Measurements from ENCODE around the gene MXRA7.
"Not testable (repeated sequence)": the region's sequence is repeated elsewhere in the genome, so short reads cannot be mapped to it uniquely, and the experiment has no call there.

The MXRA7 gene

GRCh38 chr17:76714822-76715495 lies 4.2 kb upstream of the MXRA7 start:
- DNase-seq, result peak; percentile 80

DNA sequence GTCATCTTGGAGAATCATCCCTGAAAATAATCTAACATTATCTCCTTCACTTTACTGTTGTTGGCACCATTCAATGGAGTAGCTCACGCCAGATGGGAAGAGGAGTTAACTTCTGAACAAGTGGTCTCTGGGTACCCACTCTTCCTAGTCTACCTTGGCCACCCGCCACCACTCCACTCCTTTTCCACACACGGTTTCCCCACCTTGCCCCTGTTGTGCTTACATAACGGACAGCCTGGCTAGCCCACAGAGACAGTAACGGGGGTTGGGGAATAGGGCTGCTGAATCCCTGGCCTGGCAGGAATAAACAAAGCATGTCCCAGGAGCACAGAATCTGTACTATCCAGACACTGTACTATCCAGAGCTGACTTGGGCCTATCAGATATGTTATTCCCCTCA lies 3.6 kb upstream of the MXRA7 start:
- DNase-seq, result no peak

DNA sequence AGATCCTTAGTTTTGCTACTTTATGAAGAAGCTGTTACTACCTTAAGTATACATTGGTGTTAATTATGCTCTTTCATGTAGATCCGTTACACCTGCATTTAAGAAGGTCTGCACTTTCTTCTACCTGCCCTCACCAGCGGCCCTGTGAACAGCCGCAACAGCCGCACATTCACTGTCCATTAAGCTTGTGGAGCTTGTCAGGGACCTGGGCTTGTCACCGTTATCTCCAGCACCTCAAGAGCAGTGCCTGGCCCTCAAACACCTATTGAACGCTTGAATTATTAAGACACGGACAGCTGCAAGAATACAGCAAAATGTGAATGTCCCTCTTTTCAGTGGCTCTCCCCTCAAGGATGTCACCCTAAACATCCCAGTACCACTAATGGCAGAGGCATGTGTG lies 3.0 kb upstream of the MXRA7 start:
- DNase-seq, result no peak

- DNase-seq, result not testable (repeated sequence)
Measured at GRCh38 chr17:76712321-76712720, 1.6 kb upstream of the MXRA7 start.

- DNase-seq, result not testable (repeated sequence)
Measured at GRCh38 chr17:76709951-76710862, 558 bp downstream of the MXRA7 start.

- no peak for DNase-seq
Measured at GRCh38 chr17:76709077-76709950, 1.5 kb downstream of the MXRA7 start.

DNA sequence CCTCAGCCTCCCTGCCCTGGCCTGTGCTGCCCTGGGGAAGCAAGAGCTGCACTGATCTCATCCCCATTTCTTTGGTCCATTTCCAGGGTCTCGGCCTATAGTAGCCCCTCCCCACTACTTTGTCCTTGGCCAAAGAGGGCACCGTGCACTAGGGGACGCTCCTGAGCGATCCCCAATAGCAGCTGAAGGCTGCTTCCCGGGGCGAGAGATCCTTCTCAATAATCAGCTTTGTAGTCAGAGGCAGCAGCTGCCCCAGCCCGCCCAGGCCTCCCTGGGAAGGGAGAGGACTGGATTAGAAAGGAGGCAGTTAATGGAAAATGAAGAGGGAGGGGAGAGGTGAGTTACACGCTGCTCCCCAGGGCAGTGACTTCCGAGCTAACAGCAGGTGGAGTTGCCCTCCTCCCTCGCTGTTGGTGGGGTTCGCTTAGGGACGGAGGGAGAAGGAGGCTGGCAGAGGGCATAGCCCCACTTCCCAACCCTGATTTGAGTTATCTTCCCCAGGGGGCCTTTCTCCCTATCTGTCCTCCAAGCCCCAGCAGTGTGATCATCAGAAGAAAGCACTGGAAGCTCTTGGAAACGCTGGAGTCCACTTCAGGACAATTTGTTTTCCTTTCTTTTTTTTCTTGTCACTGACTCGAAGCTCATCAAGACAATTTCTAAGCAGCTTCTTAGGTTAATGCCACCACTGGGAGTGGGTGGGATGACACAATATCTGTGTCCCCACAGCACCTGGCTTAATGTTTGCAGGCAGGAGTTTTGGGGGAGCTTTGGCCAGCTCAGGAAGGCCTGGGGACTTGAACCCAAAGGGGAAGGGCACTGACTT lies 2.6 kb downstream of the MXRA7 start:
- DNase-seq, result no peak

- DNase-seq, result no peak
Measured at GRCh38 chr17:76706817-76707216, 3.9 kb downstream of the MXRA7 start.

DNA sequence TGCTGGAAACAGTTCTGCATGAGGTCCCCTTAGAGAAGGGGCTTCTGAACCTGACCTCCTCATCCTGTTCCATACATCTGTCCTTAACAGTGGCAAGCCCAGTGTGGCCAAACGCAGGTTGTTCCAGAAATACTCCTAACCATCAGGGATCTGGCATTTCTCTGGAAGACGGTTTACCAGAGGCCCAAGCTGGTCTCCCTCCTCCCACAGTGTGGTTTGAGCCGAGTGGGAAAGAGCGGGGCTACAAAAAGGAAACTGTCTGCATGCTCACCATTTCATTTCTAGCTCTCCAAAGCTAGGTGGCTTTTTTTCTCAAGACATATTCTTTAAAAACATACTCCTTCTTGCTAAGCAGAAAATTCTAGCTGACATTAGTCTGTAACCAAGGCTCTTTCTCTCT lies 6.0 kb downstream of the MXRA7 start:
- DNase-seq, result no peak

DNA sequence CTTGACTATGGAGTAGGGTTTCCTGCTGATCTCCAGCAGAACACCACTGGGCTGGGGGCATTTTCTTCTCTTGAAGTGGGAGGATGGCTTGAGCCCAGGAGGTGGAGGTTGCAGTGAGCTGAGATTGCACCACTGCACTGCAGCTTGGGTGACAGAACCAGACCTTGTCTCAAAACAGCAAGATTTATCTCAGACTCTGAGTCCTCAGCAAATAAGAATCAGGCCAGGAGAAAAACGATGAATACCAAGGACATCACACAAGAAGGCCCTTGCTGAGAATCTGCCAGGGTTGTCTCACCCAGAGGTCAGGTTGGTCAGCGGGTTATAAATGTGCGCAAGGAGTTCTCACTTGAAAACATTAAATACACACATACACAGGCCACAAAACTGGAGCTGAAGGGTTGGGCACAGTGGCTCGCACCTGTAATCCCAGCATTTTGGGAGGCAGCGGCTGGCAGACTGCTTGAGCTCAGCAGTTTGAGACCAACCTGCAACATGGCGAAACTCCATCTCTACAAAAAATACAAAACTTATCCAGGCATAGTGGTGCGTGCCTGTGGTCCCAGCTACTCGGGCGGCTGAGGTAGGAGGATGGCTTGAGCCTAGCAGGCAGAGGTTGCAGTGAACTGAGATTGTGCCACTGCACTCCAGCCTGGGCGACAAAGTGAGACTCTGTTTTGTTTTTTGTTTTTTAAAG lies 7.7 kb downstream of the MXRA7 start:
- no peak for DNase-seq

GRCh38 chr17:76702076-76702475 lies 8.7 kb downstream of the MXRA7 start:
- no peak for DNase-seq

- DNase-seq, result no peak
Measured at GRCh38 chr17:76701471-76701967, 9.2 kb downstream of the MXRA7 start.

- DNase-seq, result no peak
Measured at GRCh38 chr17:76700617-76701470, 9.9 kb downstream of the MXRA7 start.

DNA sequence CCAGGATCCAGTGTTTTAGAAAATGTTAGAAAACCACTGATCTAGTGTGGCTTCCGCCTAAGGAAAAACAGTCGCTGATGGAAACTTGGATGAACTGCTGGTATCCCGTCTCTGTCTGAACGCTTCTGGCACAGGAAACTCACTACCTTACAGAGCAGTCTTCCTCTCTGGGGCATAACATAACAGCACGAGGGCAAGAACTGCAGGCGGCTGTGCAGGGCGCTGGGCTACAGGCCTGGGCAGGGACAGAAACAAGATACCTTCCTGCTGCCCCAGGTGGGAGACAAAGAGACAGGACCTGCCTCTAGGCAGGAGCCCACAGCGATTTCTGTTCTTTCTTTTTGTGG lies 10.5 kb downstream of the MXRA7 start:
- DNase-seq, result no peak

GRCh38 chr17:76698466-76698977 lies 12.2 kb downstream of the MXRA7 start:
- DNase-seq, result not testable (repeated sequence)

- DNase-seq, result no peak
Measured at GRCh38 chr17:76697702-76698465, 12.9 kb downstream of the MXRA7 start.

DNA sequence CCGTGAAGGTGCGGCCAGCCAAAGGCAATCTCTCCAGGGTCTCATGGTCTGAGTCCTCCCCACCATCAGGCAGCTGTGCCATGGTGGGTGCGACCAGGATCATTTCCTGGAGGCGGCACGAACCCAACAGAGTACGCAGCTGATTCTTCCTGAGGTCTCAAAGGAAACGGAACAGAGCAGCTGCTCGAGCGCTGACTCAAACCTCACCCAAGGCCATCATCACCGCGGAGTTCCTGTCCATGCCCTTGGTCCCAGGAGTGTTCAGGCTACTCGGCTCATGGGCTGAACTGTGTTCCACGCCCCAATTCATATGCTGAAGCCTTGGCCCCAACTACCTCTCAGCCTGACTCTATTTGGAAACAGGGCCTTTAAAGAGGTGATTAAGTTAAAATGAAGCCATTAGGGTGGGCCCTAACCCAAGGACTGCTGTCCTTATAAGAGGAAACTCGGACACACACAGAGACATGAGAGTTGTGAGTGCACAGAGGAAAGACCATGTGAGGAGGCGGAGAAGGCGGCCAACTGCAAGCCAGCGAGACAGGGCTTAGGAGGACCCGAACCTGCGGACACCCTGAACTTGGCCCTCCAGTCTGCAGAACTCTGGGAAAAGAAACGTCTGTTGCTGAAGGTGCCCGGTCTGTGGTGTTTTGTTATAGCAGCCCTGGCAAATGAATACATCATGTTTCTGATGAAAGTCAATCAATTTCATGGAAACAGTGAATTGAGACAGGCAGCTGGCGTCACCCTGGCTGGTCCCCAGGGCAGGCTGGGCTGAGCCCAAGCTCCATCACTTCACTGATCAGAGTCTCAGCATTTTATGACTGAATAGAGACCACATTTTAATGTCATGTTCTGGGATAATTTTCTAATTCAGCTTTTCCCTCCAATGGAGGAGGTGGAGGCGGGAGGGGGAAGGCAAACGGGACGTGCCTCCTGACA lies 13.7 kb downstream of the MXRA7 start:
- DNase-seq, result no peak

DNA sequence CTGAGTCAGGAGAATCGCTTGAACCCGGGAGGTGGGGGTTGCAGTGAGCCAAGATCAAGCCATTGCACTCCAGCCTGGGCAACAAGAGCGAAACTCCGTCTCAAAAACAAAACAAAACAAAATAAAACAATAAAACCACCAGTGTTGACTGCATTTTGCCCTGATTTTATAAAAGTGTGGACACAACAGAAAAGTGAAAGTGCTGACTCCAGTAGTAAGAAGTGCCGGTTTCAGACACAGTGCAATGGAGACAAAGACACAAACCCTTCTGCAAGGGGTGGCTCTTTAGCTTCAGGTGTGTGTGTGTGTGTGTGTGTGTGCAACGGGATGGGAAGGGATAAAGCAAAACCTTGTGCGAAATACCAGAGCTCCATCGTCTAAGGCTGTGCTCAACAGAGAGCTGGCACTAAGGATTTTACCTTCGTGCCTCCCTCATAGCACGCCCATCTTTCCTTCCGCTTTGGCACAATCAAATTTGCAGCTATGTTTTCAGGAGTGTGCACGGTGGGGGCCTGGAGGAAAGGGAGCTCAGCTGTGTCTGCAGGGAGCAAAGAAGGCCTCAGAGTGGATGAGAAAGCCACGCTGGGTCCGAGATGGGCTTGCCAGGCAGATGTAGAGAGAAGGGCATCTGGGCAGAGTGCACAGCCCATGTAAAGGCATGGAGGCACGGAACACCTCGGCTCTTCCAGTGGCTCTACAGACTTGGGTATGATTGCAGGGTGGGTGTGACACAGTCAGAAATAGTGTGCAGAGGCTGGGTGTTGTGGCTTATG lies 15.5 kb downstream of the MXRA7 start:
- DNase-seq, result no peak
